Suppressor macrophage (primary cell): ENCODE measurements around the gene L2HGDH.

Experiments
- DNase-seq, 4 experiments: peaks; one replicate each; pipeline ENCODE4 v3.0.0-alpha.2; 2020 to 2022

L2HGDH gene

DNA sequence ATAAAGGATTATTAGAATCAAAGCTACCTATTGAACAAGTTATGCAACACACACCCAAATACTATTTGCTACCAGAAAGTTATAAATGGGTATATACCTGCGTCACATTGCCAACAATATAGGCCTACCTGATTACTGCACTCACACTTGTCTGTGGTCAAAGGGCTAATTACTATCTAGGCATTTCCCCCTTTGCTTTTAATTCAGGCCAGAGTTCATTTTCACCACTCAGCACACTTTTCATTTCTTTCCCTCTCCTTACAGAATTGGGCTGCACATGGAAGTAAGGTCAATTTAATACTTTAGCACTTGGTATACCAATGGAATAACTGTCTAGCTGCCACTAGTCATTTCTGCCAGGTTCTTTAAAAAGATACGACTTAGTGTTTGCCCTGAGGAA is 82.3 kb downstream of the L2HGDH start:
- DNase-seq: peak in 1 of 4 experiments; percentile 23

DNA sequence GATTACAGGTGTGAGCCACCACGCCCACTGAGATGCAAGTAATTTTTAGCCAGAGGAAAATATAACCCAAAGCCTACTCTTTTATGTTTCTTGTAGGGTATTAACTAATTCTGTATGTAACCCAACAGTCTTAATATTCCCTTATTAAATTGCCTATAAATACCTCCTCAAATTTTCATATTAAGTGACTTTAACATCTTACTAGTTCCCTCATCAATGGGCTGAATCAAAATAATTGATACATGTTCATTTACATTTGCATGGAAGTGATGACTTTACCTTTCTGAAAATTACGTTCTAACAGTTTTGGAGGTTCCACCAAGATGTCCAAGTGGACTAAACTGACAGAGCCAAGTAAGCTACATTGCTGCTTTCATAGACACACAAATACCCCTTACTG is 83.7 kb downstream of the L2HGDH start:
- DNase-seq: no peak

DNA sequence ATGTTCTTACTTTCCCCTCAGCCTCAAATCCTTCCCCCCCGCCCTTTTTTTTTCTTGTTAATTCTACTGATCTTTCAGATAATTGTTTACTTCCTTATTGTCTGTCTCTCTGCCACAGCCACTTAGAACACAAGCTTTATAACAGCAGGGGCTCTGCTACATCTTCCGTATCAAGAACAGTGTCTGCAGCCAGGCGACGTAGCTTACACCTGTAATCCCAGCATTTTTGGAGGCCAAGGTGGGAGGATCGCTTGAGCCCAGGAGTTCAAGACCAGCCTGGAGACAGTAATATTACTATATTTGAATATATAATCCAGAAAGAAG is 86.1 kb downstream of the L2HGDH start:
- peak in 2 of 4 experiments; percentile 11 to 23 for DNase-seq

DNA sequence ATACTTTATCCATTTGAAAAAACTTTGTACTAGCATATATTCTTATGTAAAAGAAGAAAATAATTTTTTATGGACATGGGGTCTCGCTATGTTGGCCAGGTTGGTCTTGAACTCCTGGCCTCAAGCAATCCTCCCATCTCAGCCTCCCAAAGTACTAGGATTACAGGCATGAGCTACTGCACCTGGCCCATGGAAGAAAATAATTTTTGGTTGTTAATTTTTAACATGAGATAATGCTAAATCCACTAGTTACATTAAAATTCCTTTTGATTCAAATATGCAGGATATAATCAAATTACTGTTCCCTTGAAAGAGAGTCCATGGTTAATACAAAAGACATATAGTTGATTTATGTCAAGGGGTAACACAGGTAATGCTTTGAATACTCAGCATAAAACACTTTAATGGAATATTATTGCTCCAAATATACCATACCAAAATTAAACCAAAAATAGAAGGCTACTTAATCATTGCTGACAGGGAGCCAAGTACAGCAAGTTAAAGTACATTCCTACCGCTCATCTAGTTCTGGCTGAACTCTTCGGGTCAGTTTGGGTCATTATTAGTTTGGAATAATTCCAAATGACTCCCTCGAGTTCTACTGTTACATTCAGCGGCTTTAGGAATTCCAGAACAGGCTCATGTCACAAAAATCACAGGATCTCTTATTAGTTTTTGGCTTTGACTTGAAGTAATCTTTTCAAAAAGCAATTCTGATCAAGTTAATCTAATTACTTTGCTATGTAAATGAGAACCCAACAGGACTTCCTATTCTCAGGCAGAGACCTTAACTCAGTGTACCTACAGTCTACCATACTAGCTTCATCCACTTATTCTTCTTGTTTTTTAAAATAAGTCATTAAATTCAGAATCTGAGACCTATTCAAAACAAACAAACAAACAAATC is 86.7 kb downstream of the L2HGDH start:
- DNase-seq: no peak

DNA sequence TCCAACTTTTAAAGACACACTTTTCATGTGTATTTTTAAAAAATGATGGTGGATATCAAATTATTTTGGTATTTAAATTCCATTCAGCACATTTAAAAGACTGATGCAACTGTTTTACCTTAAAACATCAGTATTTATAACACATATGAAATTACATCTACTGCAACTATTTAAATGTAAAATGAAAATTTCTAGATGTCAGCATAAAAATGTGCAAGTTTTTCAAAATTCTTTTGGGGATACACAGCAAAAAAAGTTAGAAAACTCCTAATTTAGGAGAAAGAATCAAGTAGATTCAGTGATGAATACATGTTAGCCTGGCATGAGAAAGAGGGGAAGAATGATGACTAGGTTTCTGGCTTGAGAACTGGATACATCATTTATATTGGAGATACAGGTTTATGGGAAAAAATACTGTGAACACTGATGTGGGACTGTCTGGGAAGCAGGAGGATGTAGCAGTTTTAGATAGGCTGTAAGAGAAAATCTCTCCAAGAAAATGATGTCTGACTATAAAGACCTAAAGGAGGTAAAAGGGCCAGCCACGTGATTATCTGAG is 89.9 kb downstream of the L2HGDH start:
- no peak for DNase-seq

DNA sequence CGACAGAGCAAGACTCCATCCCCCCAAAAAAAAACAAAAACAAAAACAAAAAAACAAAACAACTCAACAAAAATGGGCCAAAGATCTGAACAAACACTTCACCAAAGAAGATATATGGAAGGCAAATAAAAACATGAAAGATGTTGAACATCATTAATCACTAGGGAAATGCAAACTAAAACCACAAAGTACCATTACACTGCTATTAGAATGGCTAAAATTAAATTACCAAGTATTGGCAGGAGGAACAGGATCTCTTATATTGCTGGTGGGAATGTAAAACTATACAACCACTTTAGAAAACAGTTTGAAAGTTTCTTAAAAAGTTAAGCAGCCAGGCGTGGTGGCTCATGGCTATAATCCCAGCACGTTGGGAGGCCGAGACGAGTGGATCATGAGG is 93.5 kb downstream of the L2HGDH start:
- no peak for DNase-seq

DNA sequence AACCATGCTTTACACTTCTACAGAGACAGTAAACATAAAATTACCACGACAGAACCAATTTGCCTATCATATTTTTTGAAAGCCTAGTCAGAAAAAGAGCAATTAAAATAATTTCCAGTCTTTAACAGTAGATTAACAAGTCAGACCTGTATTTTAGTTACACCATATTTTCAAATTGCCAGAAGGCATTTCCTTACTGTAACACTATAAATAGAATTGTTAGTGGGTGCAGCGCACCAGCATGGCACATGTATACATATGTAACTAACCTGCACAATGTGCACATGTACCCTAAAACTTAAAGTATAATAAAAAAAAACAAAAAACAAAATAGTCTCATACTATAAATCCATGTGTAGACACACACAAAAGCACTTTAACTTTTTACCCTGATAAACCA is 96.6 kb downstream of the L2HGDH start:
- DNase-seq: no peak

DNA sequence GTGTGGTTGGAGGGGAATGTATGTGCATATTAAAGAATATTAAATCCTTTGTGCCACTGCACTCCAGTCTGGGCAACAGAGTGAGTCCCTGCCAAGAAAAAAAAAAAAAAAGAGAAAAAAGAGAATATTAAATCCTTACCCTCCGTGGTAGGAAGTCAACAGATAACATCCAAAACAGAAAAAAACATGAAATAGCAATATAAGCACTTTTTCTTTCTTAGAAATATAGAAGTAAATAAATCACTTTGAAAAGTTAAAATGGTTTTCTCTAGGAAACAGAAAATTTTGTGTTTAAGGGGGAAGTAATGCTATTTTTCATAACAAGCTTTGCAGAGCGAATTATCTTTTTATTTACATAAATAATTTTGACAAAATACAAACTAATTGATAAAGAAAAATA is 98.2 kb downstream of the L2HGDH start:
- DNase-seq: peak in 1 of 4 experiments; percentile 11

DNA sequence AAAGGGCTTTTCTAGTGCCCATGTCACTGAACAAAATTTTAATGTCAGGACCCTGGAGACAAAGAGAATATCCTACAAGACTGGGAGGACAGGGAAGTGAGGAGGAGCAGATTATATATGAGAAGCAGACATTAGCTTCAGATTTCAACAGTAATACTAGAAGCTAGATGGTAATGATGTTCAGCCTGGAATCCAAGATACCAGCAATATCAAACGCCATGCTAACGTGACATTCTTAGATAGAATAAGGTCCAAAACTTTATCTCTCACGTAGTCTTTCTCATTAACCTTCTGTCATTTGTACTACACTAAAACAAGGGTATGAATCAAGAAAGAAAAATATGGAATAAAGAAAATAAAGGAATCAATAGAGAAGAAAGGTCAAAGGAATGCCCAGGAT is 99.3 kb downstream of the L2HGDH start:
- DNase-seq: no peak

DNA sequence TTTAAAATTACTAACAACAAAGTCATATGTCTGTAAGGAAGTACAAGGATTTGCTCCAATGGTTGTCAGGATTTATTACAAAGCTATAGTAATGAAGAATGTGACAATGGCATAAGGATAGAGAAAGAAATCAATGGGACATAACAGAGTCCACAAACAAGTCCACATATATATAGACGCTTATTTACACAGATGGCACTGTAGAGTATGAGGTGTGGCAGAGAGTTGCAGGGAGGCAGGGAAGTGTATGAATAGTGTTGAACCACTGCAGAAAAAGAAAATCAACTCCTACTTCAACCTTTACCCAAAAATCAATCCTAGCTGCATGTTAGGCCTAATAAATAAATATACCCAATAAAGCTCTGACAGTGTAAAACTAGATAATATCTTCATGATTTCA is 102.0 kb downstream of the L2HGDH start:
- DNase-seq: no peak

DNA sequence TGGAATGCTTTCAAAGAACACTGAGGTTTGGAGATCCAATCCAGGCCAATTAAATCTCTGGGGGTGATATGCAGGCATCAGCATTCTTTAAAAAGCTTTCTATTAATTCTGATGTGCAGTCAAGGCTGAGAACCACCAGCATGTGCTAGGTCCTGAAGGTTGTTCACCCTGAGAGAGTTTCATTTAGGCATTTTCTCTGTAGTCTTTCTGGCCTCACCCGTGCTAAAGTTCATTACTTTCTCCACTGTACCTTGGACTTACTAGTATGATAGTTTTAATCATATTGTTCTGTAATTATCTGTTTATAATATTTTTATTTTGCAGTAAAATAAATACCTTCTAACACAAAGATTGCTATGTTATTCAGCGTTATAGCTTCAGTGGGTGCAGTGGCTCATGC is 113.5 kb downstream of the L2HGDH start:
- no peak for DNase-seq

DNA sequence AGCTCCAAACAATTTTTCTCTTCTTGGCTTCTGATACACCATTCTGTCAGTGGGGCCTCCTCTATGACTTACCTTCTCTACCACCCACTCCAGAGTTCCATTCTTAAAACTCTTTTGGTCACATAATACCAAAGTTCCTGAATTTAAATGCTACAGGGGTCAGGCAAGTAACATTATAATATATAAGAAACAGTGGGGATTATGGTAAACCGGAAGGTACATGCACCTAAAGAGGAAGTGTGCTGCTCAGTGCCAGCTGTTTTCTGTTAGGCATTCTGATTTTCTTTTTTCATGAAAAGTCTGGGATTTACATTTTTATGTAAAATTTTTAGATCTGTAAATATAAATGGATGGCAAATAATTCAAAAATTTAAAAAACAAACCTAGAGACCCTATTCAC is 120.5 kb downstream of the L2HGDH start:
- peak in 2 of 4 experiments; percentile 13 to 14 for DNase-seq
